Epithelial cell of proximal tubule (primary cell): Measurements from ENCODE around the gene TTC28. TPM values are rescaled to one million over a fixed set of nuclear protein-coding genes. Genes with fewer than 3 reads are reported as not detected.
"Not testable (repeated sequence)": the region's sequence is repeated elsewhere in the genome, so short reads cannot be mapped to it uniquely, and the experiment has no call there.

Experiments used
- DNase-seq: peaks from one replicate; pipeline ENCODE4 v3.0.0-alpha.2; 2011; ENCODE audit warnings: low read depth
- H3K4me3 ChIP-seq: 2 replicates; pipeline ENCODE4 v1.5.1; 2011; ENCODE audit warnings: low read depth, mild to moderate bottlenecking, low read length
- CTCF ChIP-seq: conservative IDR thresholded peaks from 2 replicates; pipeline ENCODE4 v1.5.1; 2012; ENCODE audit warnings: low read depth, mild to moderate bottlenecking, low read length
- total RNA-seq: library from RNA; depleted of rRNA; stranded (reverse); fragments of >200 nt; gene quantifications from 2 replicates; pipeline ENCODE4 v1.2.3, GENCODE V29; 2015

Gene TTC28
- total RNA-seq, 1 donor from 2014 or later, result 3.7 TPM

GRCh38 chr22:28064920-28065319 is 614.7 kb downstream of the TTC28 start:
- no peak overlapping the region for H3K4me3 ChIP-seq
- no peak for DNase-seq
- TF ChIP-seq CTCF, result no peak

GRCh38 chr22:28063656-28064055 is 616.0 kb downstream of the TTC28 start:
- TF ChIP-seq CTCF, result no peak
- no peak overlapping the region for H3K4me3 ChIP-seq
- DNase-seq, result no peak

- DNase-seq, H3K4me3 ChIP-seq: not testable (repeated sequence)
Measured at GRCh38 chr22:28060594-28060993, 619.0 kb downstream of the TTC28 start.

GRCh38 chr22:28058036-28058435 is 621.6 kb downstream of the TTC28 start:
- H3K4me3 ChIP-seq, result no peak overlapping the region
- no peak for DNase-seq
- TF ChIP-seq CTCF, result no peak

GRCh38 chr22:28054819-28055208 is 624.8 kb downstream of the TTC28 start:
- no peak overlapping the region for H3K4me3 ChIP-seq
- no peak for DNase-seq
- TF ChIP-seq CTCF, result no peak

GRCh38 chr22:28053896-28054818 is 625.5 kb downstream of the TTC28 start:
- DNase-seq, result no peak
- no peak for TF ChIP-seq CTCF
- no peak overlapping the region for H3K4me3 ChIP-seq

GRCh38 chr22:28052825-28053269 is 626.8 kb downstream of the TTC28 start:
- no peak for TF ChIP-seq CTCF
- DNase-seq, result no peak
- no peak overlapping the region for H3K4me3 ChIP-seq
